ENCODE measurements around the gene C9orf152.

Gene C9orf152

GRCh38 chr9:110183208-110184145, 24.5 kb downstream of the C9orf152 start:
- peak in 25 of 56 donors; percentile 1 to 69 (median 9) for DNase-seq

- no peak for DNase-seq
Observed at GRCh38 chr9:110180511-110181434, 27.2 kb downstream of the C9orf152 start.

- no peak for DNase-seq
Observed at GRCh38 chr9:110179734-110180133, 28.2 kb downstream of the C9orf152 start.

GRCh38 chr9:110178281-110178680, 29.7 kb downstream of the C9orf152 start:
- DNase-seq: no peak

- DNase-seq: no peak
Observed at GRCh38 chr9:110175275-110175968, 32.5 kb downstream of the C9orf152 start.

GRCh38 chr9:110173322-110173642, 34.7 kb downstream of the C9orf152 start:
- no peak for DNase-seq

GRCh38 chr9:110170357-110171257, 37.4 kb downstream of the C9orf152 start:
- DNase-seq: no peak

GRCh38 chr9:110168486-110168885, 39.5 kb downstream of the C9orf152 start:
- DNase-seq: no peak

GRCh38 chr9:110161940-110162339, 46.0 kb downstream of the C9orf152 start:
- DNase-seq: no peak

- no peak for DNase-seq
Observed at GRCh38 chr9:110160685-110161084, 47.3 kb downstream of the C9orf152 start.

- no peak for DNase-seq
Observed at GRCh38 chr9:110160123-110160522, 47.8 kb downstream of the C9orf152 start.

- DNase-seq: peak in 1 of 56 donors; percentile 16
Observed at GRCh38 chr9:110157823-110158664, 49.9 kb downstream of the C9orf152 start.

GRCh38 chr9:110156902-110157301, 51.1 kb downstream of the C9orf152 start:
- peak in 3 of 56 donors; percentile 9 to 19 (median 16) for DNase-seq

- no peak for DNase-seq
Observed at GRCh38 chr9:110156416-110156815, 51.5 kb downstream of the C9orf152 start.

GRCh38 chr9:110155751-110156150, 52.2 kb downstream of the C9orf152 start:
- no peak for DNase-seq

- no peak for DNase-seq
Observed at GRCh38 chr9:110153431-110153830, 54.5 kb downstream of the C9orf152 start.

- peak in 2 of 56 donors; percentile 11 to 38 for DNase-seq
Observed at GRCh38 chr9:110152704-110153374, 55.1 kb downstream of the C9orf152 start.
